GM21423 (cell line): Measurements from ENCODE around the gene TBC1D26.
"Not testable (repeated sequence)": the region's sequence is repeated elsewhere in the genome, so short reads cannot be mapped to it uniquely, and the experiment has no call there.

Source experiments
- ATAC-seq: cut with Tn5 transposase; IDR thresholded peaks from one replicate; pipeline ENCODE4 v1.9.1; 2021; ENCODE audit warnings: mild to moderate bottlenecking, moderate library complexity; ENCODE audit not compliant: unreplicated experiment

The TBC1D26 gene

DNA sequence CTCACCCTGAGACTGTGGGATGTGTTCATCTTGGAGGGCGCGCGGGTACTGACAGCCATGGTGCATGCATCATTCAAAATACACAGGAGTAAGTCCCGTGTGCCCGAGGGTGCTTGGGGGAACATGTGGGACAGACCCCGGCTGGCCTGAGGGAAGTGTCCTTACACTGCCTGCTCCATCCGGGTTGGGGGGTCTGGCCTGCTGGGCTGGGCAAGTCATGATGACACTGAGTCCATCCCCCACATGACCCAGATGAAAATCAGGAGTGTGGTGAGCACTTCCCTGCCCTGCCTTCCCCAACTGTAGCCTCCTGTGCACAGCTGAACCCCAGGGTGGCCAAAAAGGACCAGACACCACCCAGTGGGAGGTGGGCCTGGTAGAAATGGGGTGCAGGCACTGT lies 10.8 kb downstream of the TBC1D26 start:
- ATAC-seq, result no peak

GRCh38 chr17:15744074-15744676 lies 12.1 kb downstream of the TBC1D26 start:
- no peak for ATAC-seq

- ATAC-seq, result no peak
Observed at GRCh38 chr17:15744885-15745284, 12.8 kb downstream of the TBC1D26 start.

- not testable (repeated sequence) for ATAC-seq
Observed at GRCh38 chr17:15749403-15749802, 17.3 kb downstream of the TBC1D26 start.

- not testable (repeated sequence) for ATAC-seq
Observed at GRCh38 chr17:15768865-15769533, 36.9 kb downstream of the TBC1D26 start.

GRCh38 chr17:15770679-15771078 lies 38.6 kb downstream of the TBC1D26 start:
- not testable (repeated sequence) for ATAC-seq

GRCh38 chr17:15776871-15777270 lies 44.8 kb downstream of the TBC1D26 start:
- ATAC-seq, result no peak

GRCh38 chr17:15777297-15777696 lies 45.2 kb downstream of the TBC1D26 start:
- no peak for ATAC-seq

DNA sequence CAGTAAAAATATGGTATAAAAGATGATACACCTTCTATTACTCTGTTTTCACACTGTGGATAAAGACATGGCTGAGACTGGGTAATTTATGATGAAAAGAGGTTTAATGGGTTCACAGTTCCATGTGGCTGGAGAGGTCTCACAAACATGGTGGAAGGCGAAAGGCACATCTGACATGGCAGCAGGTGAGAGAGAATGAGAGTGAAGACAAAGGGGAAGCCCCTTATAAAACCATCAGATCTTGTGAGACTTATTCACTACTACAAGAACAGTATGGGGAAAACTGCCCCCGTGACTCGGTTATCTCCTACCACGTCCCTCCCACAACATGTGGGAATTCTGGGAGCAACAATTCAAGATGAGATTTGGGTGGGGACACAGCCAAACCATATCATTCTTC lies 45.6 kb downstream of the TBC1D26 start:
- ATAC-seq, result no peak

DNA sequence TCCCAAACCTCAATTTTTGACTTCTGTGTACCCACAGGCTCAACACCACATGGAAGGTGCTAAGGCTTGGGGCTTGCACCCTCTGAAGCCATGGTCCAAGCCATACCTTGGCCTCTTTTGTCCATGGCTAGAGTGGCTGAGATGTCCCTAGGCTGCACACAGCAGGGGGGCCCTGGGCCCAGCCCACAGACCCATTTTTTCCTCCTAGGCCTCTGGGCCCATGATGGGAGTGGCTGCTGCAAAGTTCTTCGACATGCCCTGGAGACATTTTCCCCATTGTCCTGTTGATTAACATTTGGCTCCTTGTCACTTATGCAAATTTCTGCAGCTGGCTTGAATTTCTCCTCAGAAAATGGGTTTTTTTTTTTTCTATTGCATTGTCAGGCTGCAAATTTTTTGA lies 47.0 kb downstream of the TBC1D26 start:
- ATAC-seq, result no peak

DNA sequence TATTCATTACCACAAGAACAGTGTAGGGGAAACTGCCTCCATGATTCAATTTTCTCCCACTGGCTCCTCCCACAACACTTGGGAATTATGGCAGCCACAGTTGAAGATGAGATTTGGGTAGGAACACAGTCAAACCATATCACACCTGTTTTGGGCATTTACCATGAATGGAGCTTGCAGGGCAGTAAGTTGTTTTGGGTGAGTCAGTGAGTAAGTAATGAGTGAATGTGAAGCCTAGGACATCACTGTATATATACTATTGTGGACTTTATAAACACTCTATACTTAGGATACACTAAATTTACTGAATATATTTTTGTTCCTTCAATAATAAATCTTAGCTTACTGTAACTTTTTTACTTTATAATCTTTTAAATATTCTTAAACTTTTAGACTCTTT lies 48.1 kb downstream of the TBC1D26 start:
- no peak for ATAC-seq

- no peak for ATAC-seq
Observed at GRCh38 chr17:15782866-15783265, 50.8 kb downstream of the TBC1D26 start.

- ATAC-seq, result no peak
Observed at GRCh38 chr17:15783461-15783860, 51.4 kb downstream of the TBC1D26 start.

- ATAC-seq, result not testable (repeated sequence)
Observed at GRCh38 chr17:15784351-15784750, 52.3 kb downstream of the TBC1D26 start.

DNA sequence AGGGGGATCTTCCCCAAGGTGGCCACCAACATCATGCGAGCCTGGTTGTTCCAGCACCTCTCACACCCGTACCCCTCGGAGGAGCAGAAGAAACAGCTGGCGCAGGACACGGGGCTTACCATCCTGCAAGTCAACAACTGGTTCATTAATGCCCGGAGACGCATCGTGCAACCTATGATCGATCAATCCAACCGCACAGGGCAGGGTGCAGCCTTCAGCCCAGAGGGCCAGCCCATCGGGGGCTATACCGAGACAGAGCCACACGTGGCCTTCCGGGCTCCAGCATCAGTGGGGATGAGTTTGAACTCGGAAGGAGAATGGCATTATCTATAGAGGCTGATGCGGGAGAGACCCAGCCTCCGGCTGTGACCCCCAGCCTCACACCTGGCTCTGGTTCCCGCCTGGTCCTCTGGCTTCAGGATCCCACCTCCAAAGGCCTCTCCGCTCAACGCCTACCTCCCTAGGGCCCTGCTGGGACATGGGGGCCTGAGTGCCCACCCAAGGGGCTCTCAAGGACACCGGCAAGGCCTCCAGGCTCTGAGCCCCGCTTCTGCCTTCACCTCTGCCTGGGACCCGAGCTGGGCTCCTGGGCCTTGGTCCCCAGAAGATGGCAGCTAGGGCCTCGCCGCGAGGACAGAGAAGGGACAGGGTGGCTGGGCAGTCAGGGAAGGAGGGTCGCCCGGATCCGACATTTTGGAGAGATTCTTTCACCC lies 55.4 kb downstream of the TBC1D26 start:
- not testable (repeated sequence) for ATAC-seq

DNA sequence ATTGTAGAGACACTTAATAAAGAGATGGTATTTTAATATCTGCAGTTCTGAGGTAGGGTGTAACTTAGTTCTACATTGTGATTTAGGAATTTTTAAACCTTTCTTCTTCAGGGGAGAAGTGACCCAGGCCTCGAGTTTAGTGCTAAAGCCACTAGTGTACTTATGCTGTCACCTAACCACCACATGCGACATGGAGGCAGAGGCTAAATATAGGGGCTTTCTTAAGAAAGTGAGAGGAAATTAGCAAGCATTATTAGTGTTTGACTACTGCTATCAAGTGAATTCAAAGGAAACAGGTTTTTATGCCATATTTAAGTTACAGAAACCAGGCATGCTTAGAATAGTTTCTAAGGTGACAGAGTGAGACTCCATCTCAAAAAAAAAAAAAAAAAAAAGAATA lies 56.3 kb downstream of the TBC1D26 start:
- ATAC-seq, result not testable (repeated sequence)
